Caco-2 (cell line): ENCODE measurements around the gene SDR9C7. TPM values are rescaled to one million over a fixed set of nuclear protein-coding genes. Genes with fewer than 3 reads are reported as not detected.
A peak's percentile ranks its signal among the peaks of the same experiment; 100 is the strongest.
"Not testable (repeated sequence)": the region's sequence is repeated elsewhere in the genome, so short reads cannot be mapped to it uniquely, and the experiment has no call there.

Experiments
- Bru-seq: library from RNA; stranded (reverse); fragments of 400-500 nt; gene quantifications from one replicate; lab custom pipeline; 2021; lab: Mats Ljungman, UMichigan
- BruChase-seq, 2 experiments: library from RNA; stranded (reverse); fragments of 400-500 nt; gene quantifications; one replicate each; lab custom pipeline; 2021; lab: Mats Ljungman, UMichigan
- BruUV-seq: library from RNA; stranded (reverse); fragments of 400-500 nt; replicated peaks from 2 replicates; lab custom pipeline; 2021; lab: Mats Ljungman, UMichigan
- CTCF ChIA-PET: fragments of 300-600 bp; sonication (Branson Sonifier 250); formaldehyde crosslinking; loops from one replicate; lab custom pipeline; 2022; ENCODE audit warnings: antibody characterized with exemption; lab: Charles Lee
- POLR2A ChIA-PET: fragments of 300-600 bp; sonication (Branson Sonifier 250); formaldehyde crosslinking; loops from one replicate; lab custom pipeline; 2022; ENCODE audit warnings: antibody characterized with exemption; lab: Charles Lee
- DNase-seq, 2 experiments: peaks; one replicate each; pipeline versions ENCODE4 v3.0.0 to v3.0.0-alpha.2; 2020 to 2022
- H3K27me3 ChIP-seq: replicated peaks from 2 replicates; pipeline ENCODE4 v1.6.0; 2011; ENCODE audit warnings: low read length; ENCODE audit not compliant: control insufficient read depth, insufficient read depth
- H3K36me3 ChIP-seq: 2 replicates; pipeline ENCODE4 v1.5.1; 2011; ENCODE audit warnings: low read length; ENCODE audit not compliant: control insufficient read depth, insufficient read depth
- H3K4me1 ChIP-seq: fragments of 250-450 bp; sonication (Bioruptor Pico); 2 replicates; pipeline ENCODE4 v1.5.1; 2020; ENCODE audit warnings: mild to moderate bottlenecking
- H3K4me3 ChIP-seq: 2 replicates; pipeline ENCODE4 v1.5.1; 2011; ENCODE audit warnings: low read depth, mild to moderate bottlenecking, control low read depth, low read length
- H3K9me3 ChIP-seq: fragments of 250-450 bp; sonication (Bioruptor Pico); 2 replicates; pipeline ENCODE4 v1.5.1; 2020; ENCODE audit warnings: mild to moderate bottlenecking, moderate library complexity
- H3K27ac Mint-ChIP-seq: one replicate; pipeline ENCODE4 v1.8.0; 2022; ENCODE audit warnings: mixed read lengths; ENCODE audit not compliant: unreplicated experiment
- H3K27me3 Mint-ChIP-seq: one replicate; pipeline ENCODE4 v1.8.0; 2022; ENCODE audit warnings: mixed read lengths; ENCODE audit not compliant: insufficient read depth, unreplicated experiment
- H3K36me3 Mint-ChIP-seq: one replicate; pipeline ENCODE4 v1.8.0; 2022; ENCODE audit warnings: mild to moderate bottlenecking, mixed read lengths; ENCODE audit not compliant: insufficient read depth, unreplicated experiment
- H3K4me1 Mint-ChIP-seq: one replicate; pipeline ENCODE4 v1.8.0; 2022; ENCODE audit warnings: low read depth, mixed read lengths; ENCODE audit not compliant: unreplicated experiment
- H3K4me3 Mint-ChIP-seq: one replicate; pipeline ENCODE4 v1.8.0; 2022; ENCODE audit warnings: mild to moderate bottlenecking, moderate library complexity, mixed read lengths; ENCODE audit not compliant: unreplicated experiment
- H3K9me3 Mint-ChIP-seq: one replicate; pipeline ENCODE4 v1.8.0; 2022; ENCODE audit warnings: mixed read lengths; ENCODE audit not compliant: unreplicated experiment
- intact Hi-C: fragments of 100-400 bp; cut with micrococcal nuclease; formaldehyde crosslinking; loops from one replicate; pipeline ENCODE4 v1.10.0; 2022; ENCODE audit not compliant: unreplicated experiment
- long read RNA-seq: library from polyadenylated mRNA; stranded (forward); transcript quantifications from one replicate; pipeline ENCODE4 v2.0.0, GENCODE V29; 2022
- total RNA-seq: library from RNA; stranded (reverse); gene quantifications from 2 replicates; pipeline ENCODE4 v1.2.3, GENCODE V29; 2022
- TF ChIP-seq, protein P1 (sequence below), 2 experiments: fragments of 200-600 bp in 1 of 2; IDR thresholded peaks; 1 replicate in 1 of 2; 2 replicates in 1 of 2; pipeline versions ENCODE4 v1.5.1 to v1.8.0; 2011 to 2022; ENCODE audit warnings: antibody characterized with exemption in 1 of 2, control low read depth in 1 of 2, inconsistent platforms in 1 of 2, low read depth in 1 of 2, low read length in 1 of 2, mild to moderate bottlenecking in 1 of 2, moderate library complexity in 1 of 2; ENCODE audit not compliant: insufficient read depth in 1 of 2, severe bottlenecking in 1 of 2, unreplicated experiment in 1 of 2

SDR9C7 gene
- total RNA-seq (not detected in 2 replicates), Bru-seq, nascent RNA (percentile 10 among the genes with signal in this experiment), BruChase-seq, experiment 1, labeled RNA remaining after a 2-hour chase (percentile 19 among the genes with signal in this experiment), BruChase-seq, experiment 2, labeled RNA remaining after a 6-hour chase (not detected)
- long read RNA-seq, result 0 reads

DNA sequence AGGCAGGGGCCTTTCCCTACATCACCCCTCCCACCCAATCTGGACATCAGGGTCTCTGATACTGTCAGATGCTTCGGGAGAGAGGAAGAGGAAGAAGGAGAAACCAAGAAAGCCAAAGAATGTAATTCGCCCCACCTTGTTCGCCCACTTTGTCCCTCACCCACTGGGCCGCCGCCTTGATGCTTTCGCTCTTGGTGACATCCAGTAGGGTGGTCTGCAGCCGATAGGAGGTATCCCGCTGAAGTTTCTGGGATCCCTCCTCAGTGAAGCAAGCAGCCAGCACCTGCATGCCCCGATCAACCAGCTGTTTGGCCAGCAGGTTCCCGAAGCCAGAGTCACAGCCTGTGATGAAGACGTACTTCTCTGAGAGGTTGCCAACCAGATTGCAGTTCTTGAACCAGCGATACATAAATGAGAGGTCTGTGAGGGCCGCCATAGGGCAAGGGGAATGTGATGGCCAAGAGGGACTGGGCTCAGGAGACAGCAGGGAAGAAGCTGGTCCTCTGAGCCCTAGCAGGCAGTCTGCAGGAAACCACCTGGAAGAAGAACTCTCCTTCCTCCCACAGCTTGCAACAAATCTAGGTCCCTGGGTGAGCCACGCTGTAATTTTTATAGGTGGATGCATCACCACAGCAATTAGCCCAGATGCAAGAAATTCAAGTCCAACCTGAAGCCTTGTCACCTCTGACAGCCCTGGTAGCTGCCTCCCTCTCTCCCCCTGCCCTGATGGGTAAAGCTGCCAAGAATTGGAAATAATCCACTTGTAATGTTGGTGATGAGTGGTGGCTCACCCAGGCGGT, at the start of gene SDR9C7:
Gene SDR9C7, minus strand, starts transcription at position 583 of the 800 bp plus-strand sequence. Its CDS starts 147 bp downstream, at position 436.
- Histone ChIP-seq H3K4me3 (no peak within 1 kb of the TSS), H3K9me3 (no peaks in the 10 kb centered on the region), H3K27me3 (no peaks in the 10 kb centered on the region), H3K4me1 (no peaks in the 10 kb centered on the region), H3K36me3 (no peaks in the 10 kb centered on the region)
- intact Hi-C loops, result no loop called here
- no TSS peak for BruUV-seq
- Mint-ChIP-seq H3K27ac (no peak within 1 kb of the TSS), H3K27me3 (no peaks in the 10 kb centered on the region), H3K4me3 (no peak within 1 kb of the TSS), H3K4me1 (no peaks in the 10 kb centered on the region), H3K36me3 (no peaks in the 10 kb centered on the region), H3K9me3 (no peaks in the 10 kb centered on the region)
- DNase-seq, result no peak
- TF ChIP-seq, protein P1, sequence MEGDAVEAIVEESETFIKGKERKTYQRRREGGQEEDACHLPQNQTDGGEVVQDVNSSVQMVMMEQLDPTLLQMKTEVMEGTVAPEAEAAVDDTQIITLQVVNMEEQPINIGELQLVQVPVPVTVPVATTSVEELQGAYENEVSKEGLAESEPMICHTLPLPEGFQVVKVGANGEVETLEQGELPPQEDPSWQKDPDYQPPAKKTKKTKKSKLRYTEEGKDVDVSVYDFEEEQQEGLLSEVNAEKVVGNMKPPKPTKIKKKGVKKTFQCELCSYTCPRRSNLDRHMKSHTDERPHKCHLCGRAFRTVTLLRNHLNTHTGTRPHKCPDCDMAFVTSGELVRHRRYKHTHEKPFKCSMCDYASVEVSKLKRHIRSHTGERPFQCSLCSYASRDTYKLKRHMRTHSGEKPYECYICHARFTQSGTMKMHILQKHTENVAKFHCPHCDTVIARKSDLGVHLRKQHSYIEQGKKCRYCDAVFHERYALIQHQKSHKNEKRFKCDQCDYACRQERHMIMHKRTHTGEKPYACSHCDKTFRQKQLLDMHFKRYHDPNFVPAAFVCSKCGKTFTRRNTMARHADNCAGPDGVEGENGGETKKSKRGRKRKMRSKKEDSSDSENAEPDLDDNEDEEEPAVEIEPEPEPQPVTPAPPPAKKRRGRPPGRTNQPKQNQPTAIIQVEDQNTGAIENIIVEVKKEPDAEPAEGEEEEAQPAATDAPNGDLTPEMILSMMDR (IDR thresholded peaks at IDR 0.05; ENCODE audit: insufficient read depth in 1 of 2, low read depth in 1 of 2, low read length in 1 of 2, severe bottlenecking in 1 of 2, unreplicated experiment in 1 of 2), result no peak
- ChIA-PET CTCF (no interaction called here), POLR2A (no interaction called here)

DNA sequence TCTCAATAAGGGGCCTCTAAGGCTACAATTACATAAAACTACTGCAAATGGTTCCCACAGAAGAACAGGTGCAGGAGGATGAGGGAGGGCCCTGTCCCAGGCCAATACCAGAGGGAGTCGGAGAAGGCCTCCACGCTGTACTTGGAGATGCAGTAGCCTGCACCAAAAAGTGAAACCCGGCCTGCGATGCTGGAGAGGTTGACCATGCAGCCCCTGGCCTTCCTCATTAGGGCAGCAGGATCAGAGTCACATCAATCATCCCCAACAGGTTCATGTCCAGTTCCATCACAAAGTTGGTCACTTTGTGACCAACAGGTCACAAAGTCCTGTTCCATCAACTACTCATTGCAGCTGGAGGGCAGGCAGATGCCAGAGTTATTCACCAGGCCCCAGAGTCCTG, 49.2 kb upstream of the SDR9C7 start:
- ChIA-PET CTCF (no interaction called here), POLR2A (no interaction called here)
- no peaks in the 10 kb centered on the region for H3K27me3 Mint-ChIP-seq
- H3K27ac Mint-ChIP-seq, result no peak overlapping the region
- no peaks in the 10 kb centered on the region for H3K9me3 Mint-ChIP-seq
- H3K4me3 Mint-ChIP-seq, result no peak overlapping the region
- no peak for DNase-seq
- H3K9me3 ChIP-seq, result no peaks in the 10 kb centered on the region
- H3K4me3 ChIP-seq, result no peak overlapping the region
- no peaks in the 10 kb centered on the region for H3K27me3 ChIP-seq
- no peaks in the 10 kb centered on the region for H3K36me3 ChIP-seq
- no TSS peak for BruUV-seq
- peaks cover 16% of the 10 kb centered on the region for H3K4me1 Mint-ChIP-seq
- intact Hi-C loops, result no loop called here
- TF ChIP-seq, protein P1 (IDR thresholded peaks at IDR 0.05; ENCODE audit: insufficient read depth in 1 of 2, low read depth in 1 of 2, low read length in 1 of 2, severe bottlenecking in 1 of 2, unreplicated experiment in 1 of 2), result no peak
- H3K4me1 ChIP-seq, result peaks cover 14% of the 10 kb centered on the region
- H3K36me3 Mint-ChIP-seq, result peaks cover 5% of the 10 kb centered on the region

DNA sequence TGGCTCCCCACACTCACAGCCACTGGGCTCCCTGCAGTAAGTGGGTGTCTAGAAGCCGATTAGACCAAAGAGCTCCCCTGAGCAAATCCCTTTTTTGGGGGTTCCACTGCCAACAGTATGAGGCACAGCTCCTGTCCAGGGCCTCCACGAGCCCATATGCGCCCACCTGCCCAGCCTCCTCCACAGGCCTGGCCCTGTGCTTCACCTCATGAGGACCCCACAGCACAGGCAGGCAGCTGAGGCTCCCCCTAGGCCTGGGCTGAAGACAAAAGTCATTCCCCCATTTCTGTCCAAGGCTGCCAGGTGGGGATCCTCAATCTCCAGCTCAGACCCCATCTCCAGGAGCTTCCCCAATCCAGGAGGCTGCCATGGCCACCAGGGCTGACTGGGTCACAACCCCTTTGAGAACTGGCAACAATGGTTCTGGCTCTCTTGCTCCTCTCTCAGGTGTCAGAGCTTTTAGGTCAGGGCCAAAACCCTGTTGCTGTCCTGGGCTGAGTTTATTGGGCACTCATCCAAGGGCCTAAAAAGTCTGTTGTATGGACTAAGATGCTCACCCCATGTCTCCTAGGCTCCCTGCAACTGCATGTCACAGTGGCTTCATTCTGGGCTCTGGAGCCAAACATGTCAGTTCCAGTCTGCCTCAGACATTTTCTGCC, 48.5 kb upstream of the SDR9C7 start:
- BruUV-seq, H3K36me3 Mint-ChIP-seq, H3K27ac Mint-ChIP-seq, H3K9me3 Mint-ChIP-seq, H3K4me3 ChIP-seq, H3K27me3 ChIP-seq, H3K9me3 ChIP-seq, H3K27me3 Mint-ChIP-seq, DNase-seq, H3K36me3 ChIP-seq, intact Hi-C loops, POLR2A ChIA-PET, H3K4me3 Mint-ChIP-seq, CTCF ChIA-PET, H3K4me1 ChIP-seq: not testable (repeated sequence)
- peaks cover 13% of the 10 kb centered on the region for H3K4me1 Mint-ChIP-seq
